GM18861 (cell line): ENCODE measurements around the gene PGC.

Experiments used
- ATAC-seq: cut with Tn5 transposase; IDR thresholded peaks from one replicate; pipeline ENCODE4 v1.9.1; 2021; ENCODE audit not compliant: unreplicated experiment

The PGC gene

GRCh38 chr6:41731561-41732086 is 15.6 kb downstream of the PGC start:
- ATAC-seq: no peak

DNA sequence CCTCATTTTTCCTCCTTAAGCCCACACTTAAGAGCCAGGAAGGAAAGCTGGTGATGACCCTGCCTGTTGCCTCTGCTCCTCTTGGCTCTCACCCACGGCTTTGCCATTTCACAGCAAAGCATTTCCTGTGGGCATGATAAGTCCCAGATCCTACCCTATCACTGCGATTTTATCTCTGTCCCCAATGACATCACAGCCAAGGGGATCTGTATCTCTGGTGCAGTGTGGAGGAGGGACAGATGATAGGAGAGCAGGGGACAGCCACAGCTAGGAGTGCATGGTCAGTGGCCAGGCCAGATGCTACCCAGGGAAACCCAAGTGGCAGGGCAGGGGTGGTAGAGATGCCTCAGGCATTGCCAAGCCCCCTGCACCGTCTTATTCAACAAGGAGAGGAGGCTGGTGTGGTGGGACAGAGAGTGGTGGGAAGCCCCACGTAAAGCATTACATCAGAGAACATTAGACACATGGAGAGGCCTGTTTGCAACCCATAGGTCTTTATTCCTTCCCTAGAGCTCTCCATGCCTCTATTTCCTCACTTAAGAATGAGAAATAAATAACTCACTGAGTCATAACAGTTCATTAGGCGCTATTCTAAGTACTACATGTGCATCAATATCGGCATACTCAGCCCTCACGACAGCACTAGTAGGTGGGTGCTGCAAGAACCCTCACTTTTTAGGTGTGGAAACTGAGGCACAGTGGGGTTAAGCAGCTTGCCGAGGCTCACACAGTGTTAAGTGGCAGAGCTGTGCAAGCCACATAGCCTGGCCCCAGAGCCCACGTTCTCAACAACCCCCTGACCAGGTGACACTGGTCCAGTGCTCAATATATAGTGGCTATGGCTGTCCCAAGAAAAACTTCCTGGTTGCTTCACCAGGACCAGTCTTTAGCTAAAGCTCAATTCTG is 16.4 kb downstream of the PGC start:
- ATAC-seq: no peak

DNA sequence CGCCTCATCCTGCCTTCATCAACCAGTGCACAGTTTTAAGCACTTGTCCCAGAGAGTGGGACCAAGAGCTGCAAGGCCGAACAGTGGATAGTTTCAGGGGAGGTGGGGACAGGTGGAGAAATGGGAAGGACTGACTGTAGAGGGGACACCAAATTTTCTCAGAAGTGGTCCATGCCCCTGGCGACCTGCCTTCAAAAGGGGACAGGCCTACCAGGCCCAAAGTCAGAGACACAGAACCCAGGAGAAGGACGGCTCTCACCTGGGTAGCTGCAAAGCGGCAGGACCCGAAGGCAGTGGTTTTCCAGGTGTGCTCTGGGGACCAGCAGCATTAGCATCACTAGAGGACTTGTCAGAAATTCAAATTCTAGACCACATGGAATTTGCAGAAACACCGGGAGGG is 17.6 kb downstream of the PGC start:
- no peak for ATAC-seq

GRCh38 chr6:41728954-41729353 is 18.2 kb downstream of the PGC start:
- no peak for ATAC-seq

DNA sequence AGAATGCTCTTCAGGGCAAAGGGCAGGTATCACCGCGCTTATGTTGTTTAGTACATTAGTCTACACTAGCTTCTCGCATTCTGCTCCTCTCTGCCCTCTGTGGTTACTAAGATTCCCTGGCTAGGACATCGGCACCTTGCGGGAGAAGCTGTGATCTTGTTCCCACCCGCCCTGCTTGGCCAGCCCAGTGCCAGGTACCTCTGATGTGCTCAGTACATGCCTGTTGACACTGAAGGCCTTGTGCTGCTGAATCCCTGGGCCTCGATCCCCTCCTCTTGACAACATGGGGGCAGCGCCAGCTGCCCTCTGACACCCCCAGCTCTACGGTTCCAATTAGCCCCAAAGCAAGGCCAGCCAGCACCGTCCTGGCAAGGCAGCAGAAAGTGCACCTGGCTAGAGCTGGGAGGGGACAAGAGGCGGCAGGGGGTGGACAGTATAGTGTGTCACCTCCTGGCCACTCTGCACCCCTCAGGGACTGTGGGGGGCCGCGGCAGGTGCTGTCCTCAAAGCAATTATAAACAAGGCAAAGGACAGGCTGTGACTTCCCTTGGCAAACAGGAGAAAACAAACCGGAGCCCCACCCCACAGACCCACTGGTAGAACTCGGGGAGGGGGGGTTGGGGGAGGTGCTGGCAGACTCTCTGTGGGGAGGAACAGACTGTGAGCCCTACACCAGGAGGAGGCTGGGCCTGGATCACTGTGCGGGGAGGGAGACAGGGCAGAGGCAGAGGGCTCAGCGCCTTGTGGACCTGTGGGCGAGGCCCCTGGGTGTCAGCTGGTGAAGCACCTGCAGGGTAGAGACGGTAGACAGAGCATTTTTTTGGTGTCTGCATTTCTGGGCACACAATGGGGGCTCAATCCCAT is 18.9 kb downstream of the PGC start:
- ATAC-seq: no peak

- no peak for ATAC-seq
Measured at GRCh38 chr6:41727705-41728072, 19.5 kb downstream of the PGC start.

DNA sequence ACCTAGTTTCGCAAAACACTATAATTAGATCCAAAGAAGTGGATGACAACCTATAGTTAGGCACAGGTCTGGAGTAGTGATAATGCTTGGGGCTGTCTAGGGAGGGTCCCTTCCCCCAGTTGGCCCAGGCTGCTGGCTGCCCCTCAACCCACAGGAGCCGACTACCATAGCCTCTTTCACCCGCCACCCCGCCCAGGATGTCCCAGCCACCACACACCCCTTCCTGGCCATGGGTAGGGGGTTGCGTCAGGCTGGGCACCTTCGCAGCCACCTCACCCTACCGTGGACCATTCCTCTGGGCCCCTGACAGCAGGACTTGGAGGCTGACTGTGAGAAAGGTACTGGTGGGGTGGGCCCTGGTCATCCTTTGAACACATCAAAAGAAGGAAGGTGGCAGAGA is 20.3 kb downstream of the PGC start:
- no peak for ATAC-seq

DNA sequence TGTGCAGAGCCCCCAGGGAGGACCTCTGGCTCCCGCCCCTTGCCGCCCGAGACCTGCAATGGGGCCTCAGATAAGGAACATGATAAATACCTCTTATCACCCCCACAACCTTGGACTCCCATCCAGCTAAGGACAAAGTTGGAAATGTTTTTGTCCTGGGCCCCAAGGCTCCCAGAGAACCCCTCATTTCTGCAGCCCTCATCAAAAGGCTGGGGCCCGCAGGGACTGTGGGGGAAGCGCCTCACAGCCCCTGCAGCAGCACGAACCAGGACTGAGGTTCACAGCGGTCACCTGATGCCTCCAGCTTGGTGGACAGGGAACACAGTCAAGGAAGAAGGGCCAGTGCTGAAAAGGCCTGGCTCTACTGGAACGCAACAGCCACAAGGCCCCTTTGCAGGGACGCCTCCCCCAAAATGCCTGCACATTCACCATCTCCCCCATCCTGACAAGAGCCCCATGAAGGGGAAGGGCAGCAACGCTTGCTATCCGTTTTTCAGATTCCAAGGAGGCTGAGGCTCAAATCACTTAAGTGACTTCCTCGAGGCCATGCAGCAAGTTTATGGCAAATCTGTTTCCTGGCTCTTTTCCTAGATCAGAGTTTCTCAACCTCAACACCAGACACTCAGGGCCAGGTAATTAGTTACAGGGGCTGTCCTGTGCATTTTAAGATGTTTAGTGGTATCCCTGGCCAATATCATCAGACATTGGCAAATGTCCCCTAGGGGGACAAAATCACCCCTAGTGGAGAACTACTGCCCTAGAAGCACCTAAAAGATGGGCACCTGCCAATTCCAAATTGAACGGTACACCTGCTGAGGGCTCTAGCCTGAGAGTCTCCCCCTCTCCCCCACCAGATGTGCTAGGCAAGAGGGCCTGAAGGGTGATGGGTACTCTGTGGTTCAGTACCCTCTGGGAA is 22.4 kb downstream of the PGC start:
- ATAC-seq: no peak

- ATAC-seq: no peak
Measured at GRCh38 chr6:41724228-41724580, 23.0 kb downstream of the PGC start.

- ATAC-seq: peak; percentile 62
Measured at GRCh38 chr6:41723530-41724227, 23.5 kb downstream of the PGC start.

- ATAC-seq: no peak
Measured at GRCh38 chr6:41722969-41723529, 24.1 kb downstream of the PGC start.

GRCh38 chr6:41721414-41721813 is 25.8 kb downstream of the PGC start:
- no peak for ATAC-seq

- no peak for ATAC-seq
Measured at GRCh38 chr6:41720783-41721182, 26.4 kb downstream of the PGC start.

DNA sequence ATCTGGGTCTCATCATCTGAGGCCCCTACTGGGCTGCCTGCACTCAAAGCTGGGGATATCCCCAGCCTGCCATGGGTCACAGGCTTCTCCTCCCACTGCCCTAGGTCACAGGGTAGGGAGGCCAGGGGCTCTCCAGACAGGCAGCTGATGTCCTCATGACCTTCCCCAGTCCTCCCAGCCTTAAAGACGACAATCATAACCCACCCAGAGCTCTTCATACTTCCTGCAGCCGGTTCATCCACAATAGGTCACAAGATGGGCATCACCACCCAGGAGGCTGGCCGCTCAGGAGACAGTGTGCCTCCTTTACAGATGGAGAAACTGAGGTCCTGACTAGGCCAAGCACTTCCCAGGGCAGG is 27.0 kb downstream of the PGC start:
- ATAC-seq: no peak

- ATAC-seq: no peak
Measured at GRCh38 chr6:41719436-41720261, 27.5 kb downstream of the PGC start.

GRCh38 chr6:41718828-41719227 is 28.4 kb downstream of the PGC start:
- no peak for ATAC-seq

GRCh38 chr6:41717392-41717736 is 29.8 kb downstream of the PGC start:
- ATAC-seq: no peak

- no peak for ATAC-seq
Measured at GRCh38 chr6:41716516-41717391, 30.4 kb downstream of the PGC start.
